Measurements from ENCODE around the gene BANK1.

The BANK1 gene

DNA sequence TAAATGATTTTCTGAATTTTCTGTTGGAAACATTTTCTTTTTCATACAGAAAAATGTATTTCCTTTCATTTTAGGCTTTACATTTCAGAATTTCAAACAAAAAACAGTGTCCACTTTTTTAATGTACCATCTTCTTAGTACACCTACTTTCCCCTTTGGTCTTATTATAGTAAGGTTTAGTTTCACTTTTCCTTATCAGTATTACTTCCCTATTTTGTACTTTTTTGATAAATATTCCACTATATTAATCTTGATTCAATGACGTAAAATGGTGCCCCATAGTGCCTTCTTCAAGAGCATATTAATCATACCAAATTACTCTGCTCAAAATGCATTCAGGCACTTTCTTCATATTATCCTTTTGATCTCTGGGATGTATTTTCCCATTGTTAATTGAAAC lies 52.5 kb downstream of the BANK1 start:
- no peak for DNase-seq
- H3K27ac ChIP-seq (ENCODE audit: insufficient read depth, low read length, poor library complexity, severe bottlenecking), result no peak overlapping the region
- no peaks in the 10 kb centered on the region for H3K27me3 ChIP-seq (replicated peaks; ENCODE audit: control insufficient read depth, insufficient read depth, low read length, poor library complexity, severe bottlenecking)
- no peaks in the 10 kb centered on the region for H3K4me1 ChIP-seq (ENCODE audit: control insufficient read depth, insufficient read depth, low read length, poor library complexity, severe bottlenecking)
- H3K36me3 ChIP-seq (ENCODE audit: control insufficient read depth, insufficient read depth, low read length), result no peaks in the 10 kb centered on the region
- H3K9me3 ChIP-seq (ENCODE audit: control insufficient read depth, low read length), result no peaks in the 10 kb centered on the region
- no peak overlapping the region for H3K4me3 ChIP-seq (ENCODE audit: insufficient read depth, low read depth, low read length, poor library complexity, severe bottlenecking)

DNA sequence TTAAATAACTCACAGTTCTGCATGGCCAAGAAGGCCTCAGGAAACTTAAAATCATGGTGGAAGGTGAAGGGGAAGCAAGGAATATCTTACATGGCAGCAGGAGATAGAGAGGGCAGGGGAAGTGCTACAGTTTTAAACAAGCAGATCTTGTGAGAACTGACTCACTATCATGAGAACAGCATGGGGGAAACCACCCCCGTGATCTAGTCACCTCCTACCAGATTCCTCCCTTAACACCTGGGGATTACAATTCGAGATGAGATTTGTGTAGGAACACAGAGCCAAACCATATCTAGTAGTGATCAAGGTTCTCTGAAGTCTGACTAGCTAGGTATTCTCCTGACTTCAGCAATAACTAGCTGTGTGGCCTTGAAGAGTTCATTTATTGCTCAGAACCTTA lies 56.0 kb downstream of the BANK1 start:
- H3K27ac ChIP-seq (ENCODE audit: insufficient read depth, low read length, poor library complexity, severe bottlenecking), result no peak overlapping the region
- DNase-seq, result no peak
- no peaks in the 10 kb centered on the region for H3K4me1 ChIP-seq (ENCODE audit: control insufficient read depth, insufficient read depth, low read length, poor library complexity, severe bottlenecking)
- H3K9me3 ChIP-seq (ENCODE audit: control insufficient read depth, low read length), result no peaks in the 10 kb centered on the region
- no peaks in the 10 kb centered on the region for H3K36me3 ChIP-seq (ENCODE audit: control insufficient read depth, insufficient read depth, low read length)
- no peaks in the 10 kb centered on the region for H3K27me3 ChIP-seq (replicated peaks; ENCODE audit: control insufficient read depth, insufficient read depth, low read length, poor library complexity, severe bottlenecking)
- H3K4me3 ChIP-seq (ENCODE audit: insufficient read depth, low read depth, low read length, poor library complexity, severe bottlenecking), result no peak overlapping the region

GRCh38 chr4:101850698-101851097 lies 60.2 kb downstream of the BANK1 start:
- H3K4me1 ChIP-seq (ENCODE audit: control insufficient read depth, insufficient read depth, low read length, poor library complexity, severe bottlenecking), result no peaks in the 10 kb centered on the region
- no peaks in the 10 kb centered on the region for H3K27me3 ChIP-seq (replicated peaks; ENCODE audit: control insufficient read depth, insufficient read depth, low read length, poor library complexity, severe bottlenecking)
- no peak overlapping the region for H3K27ac ChIP-seq (ENCODE audit: insufficient read depth, low read length, poor library complexity, severe bottlenecking)
- no peaks in the 10 kb centered on the region for H3K9me3 ChIP-seq (ENCODE audit: control insufficient read depth, low read length)
- no peak overlapping the region for H3K4me3 ChIP-seq (ENCODE audit: insufficient read depth, low read depth, low read length, poor library complexity, severe bottlenecking)
- H3K36me3 ChIP-seq (ENCODE audit: control insufficient read depth, insufficient read depth, low read length), result no peaks in the 10 kb centered on the region
- DNase-seq, result no peak

GRCh38 chr4:101851672-101852071 lies 61.1 kb downstream of the BANK1 start:
- no peak overlapping the region for H3K27ac ChIP-seq (ENCODE audit: insufficient read depth, low read length, poor library complexity, severe bottlenecking)
- no peak overlapping the region for H3K4me3 ChIP-seq (ENCODE audit: insufficient read depth, low read depth, low read length, poor library complexity, severe bottlenecking)
- no peaks in the 10 kb centered on the region for H3K36me3 ChIP-seq (ENCODE audit: control insufficient read depth, insufficient read depth, low read length)
- no peaks in the 10 kb centered on the region for H3K4me1 ChIP-seq (ENCODE audit: control insufficient read depth, insufficient read depth, low read length, poor library complexity, severe bottlenecking)
- DNase-seq, result no peak
- H3K27me3 ChIP-seq (replicated peaks; ENCODE audit: control insufficient read depth, insufficient read depth, low read length, poor library complexity, severe bottlenecking), result no peaks in the 10 kb centered on the region
- no peaks in the 10 kb centered on the region for H3K9me3 ChIP-seq (ENCODE audit: control insufficient read depth, low read length)

DNA sequence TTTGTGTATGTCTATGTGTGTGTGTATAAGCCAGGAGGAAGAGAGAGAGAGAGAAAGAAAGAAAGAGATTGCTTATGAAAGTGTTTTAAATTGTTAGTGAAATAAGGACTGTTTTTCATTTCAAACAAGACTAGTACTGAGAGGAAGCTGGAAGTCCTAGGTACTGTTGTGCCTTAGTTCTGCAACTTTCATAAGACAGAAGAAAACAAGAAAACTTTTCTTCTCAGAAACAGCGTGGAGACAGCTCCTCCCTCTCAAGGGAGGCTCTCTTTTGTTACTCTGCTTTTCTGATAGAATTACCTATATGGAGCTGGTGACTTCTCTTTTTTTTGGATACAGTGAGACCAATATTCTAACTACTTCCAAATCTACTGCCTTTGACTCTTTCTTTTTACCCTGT lies 62.5 kb downstream of the BANK1 start:
- Histone ChIP-seq H3K9me3 (ENCODE audit: control insufficient read depth, low read length) (no peaks in the 10 kb centered on the region), H3K27me3 (replicated peaks; ENCODE audit: control insufficient read depth, insufficient read depth, low read length, poor library complexity, severe bottlenecking) (no peaks in the 10 kb centered on the region), H3K36me3 (ENCODE audit: control insufficient read depth, insufficient read depth, low read length) (no peaks in the 10 kb centered on the region), H3K4me1 (ENCODE audit: control insufficient read depth, insufficient read depth, low read length, poor library complexity, severe bottlenecking) (no peaks in the 10 kb centered on the region), H3K27ac (ENCODE audit: insufficient read depth, low read length, poor library complexity, severe bottlenecking) (no peak overlapping the region), H3K4me3 (ENCODE audit: insufficient read depth, low read depth, low read length, poor library complexity, severe bottlenecking) (no peak overlapping the region)
- DNase-seq, result no peak

- H3K27me3 ChIP-seq (replicated peaks; ENCODE audit: control insufficient read depth, insufficient read depth, low read length, poor library complexity, severe bottlenecking), result no peaks in the 10 kb centered on the region
Observed at GRCh38 chr4:101853691-101854090, 63.2 kb downstream of the BANK1 start.

DNA sequence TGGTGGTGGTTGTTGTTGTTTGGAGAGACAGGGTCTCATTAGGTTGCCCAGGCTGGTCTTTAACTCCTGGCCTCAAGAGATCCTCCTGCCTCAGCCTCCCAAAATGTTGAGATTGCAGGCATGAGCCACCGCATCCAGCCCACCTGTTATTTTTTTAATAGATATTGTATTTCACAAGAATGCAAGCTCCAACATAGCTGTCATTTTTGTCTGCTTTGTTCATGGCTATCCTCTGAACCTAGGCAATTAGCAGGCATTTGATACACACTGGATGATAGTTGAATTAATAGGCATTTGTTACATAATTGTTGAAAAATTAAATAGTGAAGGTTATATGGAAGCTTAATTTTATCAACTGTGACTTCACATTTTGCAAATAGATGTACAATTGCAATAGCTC lies 64.7 kb downstream of the BANK1 start:
- Histone ChIP-seq H3K4me1 (ENCODE audit: control insufficient read depth, insufficient read depth, low read length, poor library complexity, severe bottlenecking) (no peaks in the 10 kb centered on the region), H3K36me3 (ENCODE audit: control insufficient read depth, insufficient read depth, low read length) (no peaks in the 10 kb centered on the region), H3K27me3 (replicated peaks; ENCODE audit: control insufficient read depth, insufficient read depth, low read length, poor library complexity, severe bottlenecking) (no peaks in the 10 kb centered on the region), H3K27ac (ENCODE audit: insufficient read depth, low read length, poor library complexity, severe bottlenecking) (no peak overlapping the region), H3K9me3 (ENCODE audit: control insufficient read depth, low read length) (no peaks in the 10 kb centered on the region), H3K4me3 (ENCODE audit: insufficient read depth, low read depth, low read length, poor library complexity, severe bottlenecking) (no peak overlapping the region)
- no peak for DNase-seq

More at GRCh38 chr4:101853691-101854090, 63.2 kb downstream of the BANK1 start:
- H3K36me3 ChIP-seq (ENCODE audit: control insufficient read depth, insufficient read depth, low read length), result no peaks in the 10 kb centered on the region
- H3K9me3 ChIP-seq (ENCODE audit: control insufficient read depth, low read length), result no peaks in the 10 kb centered on the region
- no peaks in the 10 kb centered on the region for H3K4me1 ChIP-seq (ENCODE audit: control insufficient read depth, insufficient read depth, low read length, poor library complexity, severe bottlenecking)
- no peak for DNase-seq
- H3K27ac ChIP-seq (ENCODE audit: insufficient read depth, low read length, poor library complexity, severe bottlenecking), result no peak overlapping the region
- no peak overlapping the region for H3K4me3 ChIP-seq (ENCODE audit: insufficient read depth, low read depth, low read length, poor library complexity, severe bottlenecking)

DNA sequence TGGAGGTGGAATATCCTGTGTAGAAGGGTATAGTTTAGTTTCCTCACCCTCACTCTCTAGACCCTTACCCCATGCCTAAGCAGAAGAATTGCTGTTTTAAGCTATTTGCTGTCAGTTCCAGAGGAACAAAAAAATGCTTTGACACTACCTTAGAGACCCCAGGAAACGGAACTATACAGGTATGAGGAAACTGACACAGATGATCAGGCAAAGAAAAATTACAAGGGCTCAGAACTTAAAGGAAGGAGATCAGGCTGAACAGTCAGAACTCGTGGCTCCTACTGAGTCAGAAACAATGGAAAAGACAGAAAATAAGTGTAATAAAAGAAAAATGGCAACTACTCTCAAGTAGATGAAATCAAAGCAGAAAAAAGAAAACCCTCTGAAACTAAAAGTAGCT lies 65.6 kb downstream of the BANK1 start:
- no peak overlapping the region for H3K27ac ChIP-seq (ENCODE audit: insufficient read depth, low read length, poor library complexity, severe bottlenecking)
- DNase-seq, result no peak

DNA sequence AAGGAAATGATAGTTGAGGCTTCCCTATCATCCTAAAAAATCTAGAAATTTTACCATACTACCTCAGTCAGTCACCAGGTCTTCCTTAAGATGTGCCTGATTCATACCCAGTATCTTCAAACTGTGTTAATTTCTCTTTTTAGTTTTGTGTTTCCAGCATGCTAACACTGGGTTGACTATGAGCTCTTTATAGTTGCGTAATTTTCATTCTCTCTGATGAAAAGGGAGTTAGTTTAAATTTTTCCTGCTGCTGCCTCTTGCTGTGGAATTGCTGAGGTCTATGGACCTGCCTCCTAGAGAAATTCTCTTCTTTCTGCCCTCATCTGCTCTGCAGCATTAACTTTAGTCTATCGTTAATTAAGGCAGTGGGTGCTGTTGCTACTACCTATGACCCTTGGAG lies 66.6 kb downstream of the BANK1 start:
- Histone ChIP-seq H3K4me1 (ENCODE audit: control insufficient read depth, insufficient read depth, low read length, poor library complexity, severe bottlenecking) (no peaks in the 10 kb centered on the region), H3K27me3 (replicated peaks; ENCODE audit: control insufficient read depth, insufficient read depth, low read length, poor library complexity, severe bottlenecking) (no peaks in the 10 kb centered on the region), H3K36me3 (ENCODE audit: control insufficient read depth, insufficient read depth, low read length) (no peaks in the 10 kb centered on the region), H3K4me3 (ENCODE audit: insufficient read depth, low read depth, low read length, poor library complexity, severe bottlenecking) (no peak overlapping the region), H3K27ac (ENCODE audit: insufficient read depth, low read length, poor library complexity, severe bottlenecking) (no peak overlapping the region), H3K9me3 (ENCODE audit: control insufficient read depth, low read length) (no peaks in the 10 kb centered on the region)
- no peak for DNase-seq

More for the DNA sequence above, 65.6 kb downstream of the BANK1 start:
- Histone ChIP-seq H3K36me3 (ENCODE audit: control insufficient read depth, insufficient read depth, low read length) (no peaks in the 10 kb centered on the region), H3K27me3 (replicated peaks; ENCODE audit: control insufficient read depth, insufficient read depth, low read length, poor library complexity, severe bottlenecking) (no peaks in the 10 kb centered on the region), H3K4me1 (ENCODE audit: control insufficient read depth, insufficient read depth, low read length, poor library complexity, severe bottlenecking) (no peaks in the 10 kb centered on the region), H3K9me3 (ENCODE audit: control insufficient read depth, low read length) (no peaks in the 10 kb centered on the region), H3K4me3 (ENCODE audit: insufficient read depth, low read depth, low read length, poor library complexity, severe bottlenecking) (no peak overlapping the region)

- no peaks in the 10 kb centered on the region for H3K4me1 ChIP-seq (ENCODE audit: control insufficient read depth, insufficient read depth, low read length, poor library complexity, severe bottlenecking)
- H3K27me3 ChIP-seq (replicated peaks; ENCODE audit: control insufficient read depth, insufficient read depth, low read length, poor library complexity, severe bottlenecking), result no peaks in the 10 kb centered on the region
- DNase-seq, result no peak
Observed at GRCh38 chr4:101858641-101859040, 68.1 kb downstream of the BANK1 start.

DNA sequence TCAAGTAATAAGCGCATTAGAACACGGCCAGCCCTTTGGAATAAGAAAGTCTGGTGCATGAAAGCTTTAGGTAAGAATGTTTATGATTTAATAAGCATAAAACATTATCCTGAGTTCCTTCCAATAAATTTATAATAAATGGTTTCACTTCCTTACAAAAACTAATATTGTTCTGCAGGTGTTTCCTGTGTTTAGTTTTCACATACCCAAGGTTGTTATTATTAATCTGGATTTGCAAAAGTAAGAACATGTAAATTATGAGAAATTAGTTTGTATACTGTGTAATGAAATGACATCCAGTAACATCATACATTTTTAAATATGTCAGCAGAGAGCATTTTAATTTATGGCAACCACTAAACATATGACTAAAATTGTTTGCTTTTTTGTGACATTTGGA lies 72.1 kb downstream of the BANK1 start:
- no peak for DNase-seq
- H3K4me1 ChIP-seq (ENCODE audit: control insufficient read depth, insufficient read depth, low read length, poor library complexity, severe bottlenecking), result no peaks in the 10 kb centered on the region
- no peak overlapping the region for H3K27ac ChIP-seq (ENCODE audit: insufficient read depth, low read length, poor library complexity, severe bottlenecking)

More at GRCh38 chr4:101858641-101859040, 68.1 kb downstream of the BANK1 start:
- no peak overlapping the region for H3K4me3 ChIP-seq (ENCODE audit: insufficient read depth, low read depth, low read length, poor library complexity, severe bottlenecking)
- no peaks in the 10 kb centered on the region for H3K9me3 ChIP-seq (ENCODE audit: control insufficient read depth, low read length)
- no peak overlapping the region for H3K27ac ChIP-seq (ENCODE audit: insufficient read depth, low read length, poor library complexity, severe bottlenecking)
- no peaks in the 10 kb centered on the region for H3K36me3 ChIP-seq (ENCODE audit: control insufficient read depth, insufficient read depth, low read length)

More for the DNA sequence above, 72.1 kb downstream of the BANK1 start:
- H3K27me3 ChIP-seq (replicated peaks; ENCODE audit: control insufficient read depth, insufficient read depth, low read length, poor library complexity, severe bottlenecking), result no peaks in the 10 kb centered on the region
- no peaks in the 10 kb centered on the region for H3K9me3 ChIP-seq (ENCODE audit: control insufficient read depth, low read length)
- no peak overlapping the region for H3K4me3 ChIP-seq (ENCODE audit: insufficient read depth, low read depth, low read length, poor library complexity, severe bottlenecking)
- no peaks in the 10 kb centered on the region for H3K36me3 ChIP-seq (ENCODE audit: control insufficient read depth, insufficient read depth, low read length)

Measured in effector memory CD4-positive, alpha-beta T cell (primary cell).